Uterus (tissue), 4 donors: ENCODE measurements around the gene LRRIQ4. TPM values are rescaled to one million over a fixed set of nuclear protein-coding genes. Genes with fewer than 3 reads are reported as not detected.

Source experiments
- DNase-seq, 2 donors: peaks; one replicate each; pipeline ENCODE4 v3.0.0-alpha.2; 2019 to 2020
- H3K27ac ChIP-seq, 2 donors: fragments of 200-600 bp; sonication (generic); 1 replicate in 1 of 2; 2 replicates in 1 of 2; pipeline ENCODE4 v1.5.1; 2016 to 2018
- H3K27me3 ChIP-seq, 2 donors: fragments of 200-600 bp; sonication (generic); one replicate each; pipeline ENCODE4 v1.5.1; 2018 to 2019; ENCODE audit warnings: control low read depth in 1 of 2
- H3K36me3 ChIP-seq, 2 donors: fragments of 200-600 bp; sonication (generic); one replicate each; pipeline ENCODE4 v1.5.1; 2019; ENCODE audit warnings: control low read depth in 1 of 2
- H3K4me1 ChIP-seq, 2 donors: fragments of 200-600 bp; sonication (generic); one replicate each; pipeline ENCODE4 v1.5.1; 2018 to 2019; ENCODE audit warnings: control low read depth in 1 of 2
- H3K4me3 ChIP-seq, 2 donors: fragments of 200-600 bp; sonication (generic); 1 replicate in 1 of 2; 2 replicates in 1 of 2; pipeline ENCODE4 v1.5.1; 2018 to 2019; ENCODE audit warnings: mild to moderate bottlenecking in 1 of 2
- H3K9me3 ChIP-seq, 2 donors: fragments of 200-600 bp; sonication (generic); one replicate each; pipeline ENCODE4 v1.5.1; 2019; ENCODE audit warnings: control low read depth in 1 of 2
- CTCF ChIP-seq, 4 experiments: fragments of 200-600 bp in 2 of 4; fragments of 450-650 bp in 2 of 4; sonication (generic) in 2 of 4; IDR thresholded peaks; one replicate each; pipeline ENCODE4 v1.5.1; 2016 to 2019; ENCODE audit warnings: antibody characterized with exemption in 4 of 4, mild to moderate bottlenecking in 2 of 4, moderate library complexity in 1 of 4
- POLR2A ChIP-seq, 2 donors: fragments of 450-650 bp; IDR thresholded peaks; one replicate each; pipeline ENCODE4 v1.6.1; 2016; ENCODE audit warnings: antibody characterized with exemption in 2 of 2, mild to moderate bottlenecking in 1 of 2, moderate library complexity in 1 of 2
- intact Hi-C: fragments of 100-400 bp; cut with DNase I; formaldehyde crosslinking; loops from one replicate; pipeline ENCODE4 v1.15.1; 2023; ENCODE audit warnings: low total_unique reads
- total RNA-seq, 4 donors: library from RNA; depleted of rRNA in 3 of 4; stranded (reverse); fragments of >200 nt in 3 of 4; gene quantifications; one replicate each; pipeline versions ENCODE4 v1.1.0 to v1.2.4, GENCODE V29; 2014 to 2023
- donor health status: DM: yes; HTN: yes; CAD: no.

Gene LRRIQ4
- total RNA-seq, 4 donors from 2014 or later: 0.14 TPM; not detected in 3

GRCh38 chr3:169811631-169812331 is 889 bp upstream of the LRRIQ4 start:
- peak overlapping the region; percentile 45 to 76 for H3K4me3 ChIP-seq
- no peaks in the 10 kb centered on the region for H3K27me3 ChIP-seq
- intact Hi-C loops: no loop called here
- peak in 1 of 2 donors; percentile 28 for DNase-seq
- no peaks in the 10 kb centered on the region for H3K36me3 ChIP-seq
- peak overlapping the region; percentile 53 to 85 for H3K27ac ChIP-seq
- TF ChIP-seq CTCF (IDR thresholded peaks at IDR 0.05) (no peak), POLR2A (IDR thresholded peaks at IDR 0.05) (no peak)
- H3K9me3 ChIP-seq: no peaks in the 10 kb centered on the region
- no peaks in the 10 kb centered on the region for H3K4me1 ChIP-seq

- Histone ChIP-seq H3K4me3 (peak overlapping the region; percentile 45 to 76), H3K36me3 (no peaks in the 10 kb centered on the region), H3K9me3 (no peaks in the 10 kb centered on the region), H3K27ac (no peak overlapping the region), H3K27me3 (no peaks in the 10 kb centered on the region), H3K4me1 (no peaks in the 10 kb centered on the region)
- TF ChIP-seq POLR2A (IDR thresholded peaks at IDR 0.05) (no peak), CTCF (IDR thresholded peaks at IDR 0.05) (no peak)
- no peak for DNase-seq
- intact Hi-C loops: no loop called here
Measured at GRCh38 chr3:169813278-169813677, 608 bp downstream of the LRRIQ4 start.

DNA sequence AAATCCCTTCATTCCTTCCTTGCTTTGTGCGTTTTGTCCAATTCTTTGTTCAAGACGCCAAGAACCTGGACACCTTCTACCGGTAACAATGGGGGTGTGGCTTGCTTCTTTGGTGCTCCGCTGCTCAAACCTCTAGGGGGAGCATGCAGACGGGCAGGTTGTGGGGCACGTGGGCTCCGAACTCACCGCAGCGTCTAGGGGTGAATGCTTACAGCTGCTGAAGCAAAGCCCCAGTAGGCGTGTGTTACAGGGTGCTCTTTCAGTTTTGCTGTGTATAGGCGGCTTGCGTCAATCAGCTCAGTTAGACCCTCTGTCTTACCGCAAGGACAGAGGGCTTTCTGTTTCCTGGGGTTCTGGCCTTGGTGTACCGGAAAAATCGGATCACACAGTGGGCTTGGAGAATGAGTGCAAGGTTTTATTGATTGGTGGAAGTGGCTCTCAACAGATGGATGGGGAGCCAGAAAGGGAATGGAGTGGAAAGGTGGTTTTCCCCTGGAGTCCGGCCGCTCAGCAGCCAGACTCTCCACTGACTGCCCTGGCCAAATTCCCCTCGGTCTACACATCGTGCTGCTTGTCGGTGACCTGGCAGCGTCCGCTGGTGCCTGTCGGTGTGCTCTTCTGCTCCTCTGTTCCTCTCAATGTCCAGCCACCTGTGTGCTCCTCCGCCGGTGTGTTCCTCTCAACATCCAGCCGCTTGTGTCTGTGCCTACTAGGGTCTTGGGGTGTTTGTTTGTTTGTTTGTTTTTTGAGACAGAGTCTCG is 1.3 kb downstream of the LRRIQ4 start:
- TF ChIP-seq CTCF (IDR thresholded peaks at IDR 0.05) (peak in 1 of 4 experiments; percentile 14), POLR2A (IDR thresholded peaks at IDR 0.05) (no peak)
- Histone ChIP-seq H3K36me3 (no peaks in the 10 kb centered on the region), H3K9me3 (no peaks in the 10 kb centered on the region), H3K27ac (no peak overlapping the region), H3K27me3 (no peaks in the 10 kb centered on the region), H3K4me3 (peak overlapping the region in 1 of 2 donors; percentile 76), H3K4me1 (no peaks in the 10 kb centered on the region)
- intact Hi-C loops: no loop called here
- no peak for DNase-seq

GRCh38 chr3:169815590-169816150 is 3.0 kb downstream of the LRRIQ4 start:
- intact Hi-C loops: no loop called here
- Histone ChIP-seq H3K9me3 (no peaks in the 10 kb centered on the region), H3K4me3 (no peak overlapping the region), H3K36me3 (no peaks in the 10 kb centered on the region), H3K4me1 (no peaks in the 10 kb centered on the region), H3K27ac (no peak overlapping the region), H3K27me3 (no peaks in the 10 kb centered on the region)
- no peak for DNase-seq
- TF ChIP-seq POLR2A (IDR thresholded peaks at IDR 0.05) (no peak), CTCF (IDR thresholded peaks at IDR 0.05) (no peak)

DNA sequence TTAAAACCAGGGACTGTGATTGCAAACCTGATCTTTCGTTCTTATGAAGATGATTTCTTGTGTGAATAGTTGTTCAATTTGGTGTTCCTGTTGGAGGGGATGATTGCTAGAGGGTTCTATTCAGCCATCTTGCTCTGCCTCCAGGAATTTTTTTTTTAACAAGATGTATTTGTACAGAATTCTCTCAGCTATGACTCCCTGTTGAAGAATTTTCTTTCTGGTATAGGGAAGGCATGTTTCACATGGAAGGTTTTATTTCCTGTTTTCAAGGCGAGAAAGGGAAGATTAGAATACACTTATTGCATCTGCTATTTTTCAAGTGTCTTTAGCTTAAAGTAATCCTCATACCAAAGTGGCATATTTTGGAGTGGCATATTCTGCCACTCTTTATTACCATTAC is 5.6 kb downstream of the LRRIQ4 start:
- Histone ChIP-seq H3K27me3 (no peaks in the 10 kb centered on the region), H3K36me3 (no peaks in the 10 kb centered on the region), H3K9me3 (no peaks in the 10 kb centered on the region), H3K4me1 (no peaks in the 10 kb centered on the region), H3K27ac (no peak overlapping the region), H3K4me3 (no peak overlapping the region)
- no peak for TF ChIP-seq POLR2A (IDR thresholded peaks at IDR 0.05)
- no peak for TF ChIP-seq CTCF (IDR thresholded peaks at IDR 0.05)
- intact Hi-C loops: no loop called here
- no peak for DNase-seq
